Endothelial cell of umbilical vein (primary cell): ENCODE results near the gene CENATAC. TPM values are rescaled to one million over a fixed set of nuclear protein-coding genes. Genes with fewer than 3 reads are reported as not detected.
"Not testable (repeated sequence)": the region's sequence is repeated elsewhere in the genome, so short reads cannot be mapped to it uniquely, and the experiment has no call there.

ENCODE experiments used
- BruUV-seq: library from RNA; stranded (reverse); fragments of 400-500 nt; replicated peaks from 2 replicates; lab custom pipeline; 2021; lab: Mats Ljungman, UMichigan
- CTCF ChIA-PET: fragments of 300-600, 350-600 bp; sonication (Branson Sonifier 250); formaldehyde crosslinking; loops from one replicate; lab custom pipeline; 2021; ENCODE audit warnings: antibody characterized with exemption, inconsistent platforms; lab: Charles Lee
- POLR2A ChIA-PET: fragments of 300-600, 350-600 bp; sonication (Branson Sonifier 250); formaldehyde crosslinking; loops from one replicate; lab custom pipeline; 2021; ENCODE audit warnings: antibody characterized with exemption, inconsistent platforms; lab: Charles Lee
- DNase-seq: peaks from one replicate; pipeline ENCODE4 v3.0.0-alpha.2; 2011; ENCODE audit warnings: low read depth, low spot score
- FAIRE-seq: peaks from 2 replicates; lab custom pipeline; 2011; peaks lifted over from hg19 to GRCh38; lab: Jason Lieb, UNC
- H2AFZ ChIP-seq: 2 replicates; pipeline ENCODE4 v1.6.0; 2012; ENCODE audit warnings: low read depth, low read length, control low read depth, inconsistent platforms
- H3K27ac ChIP-seq: 2 replicates; pipeline ENCODE4 v1.5.1; 2011; ENCODE audit warnings: low read depth, mild to moderate bottlenecking, control low read depth, low read length, moderate library complexity; ENCODE audit not compliant: insufficient read depth
- H3K27me3 ChIP-seq, 2 experiments: 2 replicates each; pipeline versions ENCODE4 v1.6.0 to v1.6.1; 2011; ENCODE audit warnings: low read length in 2 of 2, mixed read lengths in 1 of 2; ENCODE audit not compliant: control insufficient read depth in 2 of 2, insufficient read depth in 2 of 2
- H3K36me3 ChIP-seq, 2 experiments: 2 replicates in 1 of 2; 3 replicates in 1 of 2; pipeline ENCODE4 v1.5.1; 2011; ENCODE audit warnings: low read length in 2 of 2, mild to moderate bottlenecking in 1 of 2, moderate library complexity in 1 of 2; ENCODE audit not compliant: control insufficient read depth in 2 of 2, insufficient read depth in 2 of 2; ENCODE audit errors: extremely low read depth in 1 of 2
- H3K4me1 ChIP-seq: 3 replicates; pipeline ENCODE4 v1.5.1; 2011; ENCODE audit warnings: mild to moderate bottlenecking, low read length; ENCODE audit not compliant: control insufficient read depth, insufficient read depth; ENCODE audit errors: extremely low read depth
- H3K4me2 ChIP-seq: 2 replicates; pipeline ENCODE4 v1.6.1; 2011; ENCODE audit warnings: low read length, control low read depth, mixed read lengths; ENCODE audit not compliant: insufficient read depth
- H3K4me3 ChIP-seq, 3 experiments: fragments of 200-600 bp in 1 of 3; sonication (generic), shearing (Covaris generic) in 1 of 3; replicated peaks in 1 of 3; 2 replicates each; pipeline ENCODE4 v1.5.1; 2011 to 2016; ENCODE audit warnings: control low read depth in 3 of 3, low read length in 3 of 3, mild to moderate bottlenecking in 2 of 3, inconsistent platforms in 1 of 3, low read depth in 1 of 3, moderate library complexity in 1 of 3; ENCODE audit not compliant: insufficient read depth in 1 of 3
- H3K79me2 ChIP-seq: 2 replicates; pipeline ENCODE4 v1.6.0; 2012; ENCODE audit warnings: low read length, inconsistent platforms; ENCODE audit not compliant: control insufficient read depth, insufficient read depth
- H3K9ac ChIP-seq: replicated peaks from 2 replicates; pipeline ENCODE3; 2011; ENCODE audit warnings: low read length, control low read depth; ENCODE audit not compliant: insufficient read depth; ENCODE audit errors: extremely low read depth
- H3K9me1 ChIP-seq: replicated peaks from 3 replicates; pipeline ENCODE4 v1.6.0; 2011; ENCODE audit warnings: mild to moderate bottlenecking, low read length; ENCODE audit not compliant: control insufficient read depth, insufficient read depth; ENCODE audit errors: extremely low read depth
- H3K9me3 ChIP-seq: replicated peaks from 2 replicates; pipeline ENCODE4 v1.5.1; 2012; ENCODE audit warnings: low read length, inconsistent platforms; ENCODE audit not compliant: control insufficient read depth, insufficient read depth
- H4K20me1 ChIP-seq: replicated peaks from 2 replicates; pipeline ENCODE3; 2011; ENCODE audit warnings: mild to moderate bottlenecking, low read length; ENCODE audit not compliant: control insufficient read depth, insufficient read depth; ENCODE audit errors: extremely low read depth
- MAX ChIP-seq: IDR thresholded peaks from 2 replicates; pipeline ENCODE4 v1.6.1; 2011; ENCODE audit not compliant: insufficient read depth, insufficient read length
- MYC ChIP-seq: IDR thresholded peaks from one replicate; pipeline ENCODE4 v1.6.1; 2011; ENCODE audit warnings: mild to moderate bottlenecking, low read depth, low read length
- dilution Hi-C: fragments of 300-500 bp; cut with MboI; formaldehyde crosslinking; loops from one replicate; pipeline ENCODE4 v1.15.0; 2019; ENCODE audit warnings: low sequenced_read_pairs; ENCODE audit not compliant: extremely low pct_ligation_motif_present
- intact Hi-C: fragments of 100-400 bp; cut with micrococcal nuclease; formaldehyde crosslinking; loops from one replicate; pipeline ENCODE4 v1.10.0; 2022
- polyA plus RNA-seq, 4 experiments: library from polyadenylated mRNA; depleted of rRNA in 3 of 4; stranded (reverse) in 3 of 4; unstranded in 1 of 4; fragments of >200 nt; gene quantifications; 2 replicates each; pipeline versions ENCODE4 v1.2.1 to v1.2.3, GENCODE V29; 2011 to 2012; ENCODE audit warnings: missing spikeins in 1 of 4
- total RNA-seq: library from RNA; stranded (reverse); gene quantifications from 2 replicates; pipeline ENCODE4 v1.2.3, GENCODE V29; 2021

CENATAC gene
- total and polyA plus RNA-seq, 2 donors (not counting 3 experiments of a cell fraction or from before 2014, with no cell fraction given), result 14.2 to 41.8 TPM

- CTCF ChIA-PET, result interaction anchor here (1.1 kb wide), 1 partner anchor 17 kb away, joined by 4 read pairs; the partner anchor contains the start of gene CENATAC
- H3K36me3 ChIP-seq, result no peaks in the 10 kb centered on the region
- no peak overlapping the region for H3K4me2 ChIP-seq
- H3K9ac ChIP-seq, result no peak overlapping the region
- H3K79me2 ChIP-seq, result no peaks in the 10 kb centered on the region
- peak overlapping the region; percentile 8 for H2AFZ ChIP-seq
- TF ChIP-seq MYC (no peak), MAX (peak; percentile 12)
- intact Hi-C loops (no loop called here), dilution Hi-C loops (no loop called here)
- H3K9me1 ChIP-seq, result no peaks in the 10 kb centered on the region
- H4K20me1 ChIP-seq, result no peaks in the 10 kb centered on the region
- no peak overlapping the region for H3K4me3 ChIP-seq
- H3K27me3 ChIP-seq, result peaks cover 4 to 5% of the 10 kb centered on the region in 2 experiments
- H3K27ac ChIP-seq, result no peak overlapping the region
- FAIRE-seq (no peak), DNase-seq (no peak)
- POLR2A ChIA-PET, result no interaction called here
- BruUV-seq, result no TSS peak
- no peaks in the 10 kb centered on the region for H3K4me1 ChIP-seq
- no peaks in the 10 kb centered on the region for H3K9me3 ChIP-seq
Observed at GRCh38 chr11:118980191-118980881, 17.6 kb upstream of the CENATAC start.

- FAIRE-seq, BruUV-seq: not testable (repeated sequence)
- CTCF ChIA-PET, result interaction anchor here (1.3 to 1.5 kb wide), 2 partner anchors 11 to 28 kb away, joined by 3 read pairs; partner anchors contain the start of gene UPK2
Observed at GRCh38 chr11:118984337-118984736, 13.6 kb upstream of the CENATAC start.

More at GRCh38 chr11:118984337-118984736, 13.6 kb upstream of the CENATAC start:
- H3K9ac ChIP-seq, H3K79me2 ChIP-seq, H3K9me1 ChIP-seq, H3K36me3 ChIP-seq, H2AFZ ChIP-seq, H3K27me3 ChIP-seq, H3K4me2 ChIP-seq, DNase-seq, POLR2A ChIA-PET, intact Hi-C loops, H3K27ac ChIP-seq, H3K4me1 ChIP-seq, H3K9me3 ChIP-seq, H3K4me3 ChIP-seq, dilution Hi-C loops, H4K20me1 ChIP-seq: not testable (repeated sequence)
